MM.1S (cell line): ENCODE results near the gene TSPO2.

ENCODE experiments used
- DNase-seq: peaks from one replicate; pipeline ENCODE4 v3.0.0-alpha.2; 2015
- H2AFZ ChIP-seq: fragments of 300-600 bp; sonication (generic); 2 replicates; pipeline ENCODE4 v1.6.0; 2016; ENCODE audit warnings: antibody characterized with exemption, low read length
- H3F3A ChIP-seq: fragments of 300-600 bp; sonication (generic); 2 replicates; pipeline ENCODE4 v1.6.1; 2016; ENCODE audit warnings: mild to moderate bottlenecking, antibody characterized with exemption, low read length, moderate library complexity, mixed read lengths; ENCODE audit not compliant: insufficient read depth
- H3K27ac ChIP-seq: fragments of 300-600 bp; sonication (generic); 2 replicates; pipeline ENCODE4 v1.5.1; 2016; ENCODE audit warnings: mild to moderate bottlenecking, low read length
- H3K27me3 ChIP-seq: fragments of 300-600 bp; sonication (generic); replicated peaks from 2 replicates; pipeline ENCODE4 v1.6.0; 2016; ENCODE audit warnings: low read length; ENCODE audit not compliant: insufficient read depth
- H3K36me3 ChIP-seq: fragments of 300-600 bp; sonication (generic); replicated peaks from 2 replicates; pipeline ENCODE4 v1.6.1; 2016; ENCODE audit warnings: mild to moderate bottlenecking, low read length, mixed read lengths; ENCODE audit not compliant: insufficient read depth
- H3K4me1 ChIP-seq: fragments of 300-600 bp; sonication (generic); 2 replicates; pipeline ENCODE4 v1.6.1; 2016; ENCODE audit warnings: low read length, mixed read lengths
- H3K4me2 ChIP-seq: fragments of 300-600 bp; sonication (generic); 2 replicates; pipeline ENCODE4 v1.6.0; 2016; ENCODE audit warnings: low read depth, low read length
- H3K4me3 ChIP-seq: fragments of 300-600 bp; sonication (generic); 2 replicates; pipeline ENCODE4 v1.5.1; 2016; ENCODE audit warnings: low read length, mixed read lengths
- H3K79me2 ChIP-seq: fragments of 300-600 bp; sonication (generic); 2 replicates; pipeline ENCODE4 v1.6.1; 2016; ENCODE audit warnings: mixed run types, low read length, mixed read lengths
- H3K9ac ChIP-seq: fragments of 300-600 bp; sonication (generic); 2 replicates; pipeline ENCODE4 v1.6.1; 2016; ENCODE audit warnings: low read length, mixed read lengths
- H3K9me2 ChIP-seq: fragments of 300-600 bp; sonication (generic); replicated peaks from 2 replicates; pipeline ENCODE4 v1.6.1; 2016; ENCODE audit warnings: mild to moderate bottlenecking, low read length, mixed read lengths; ENCODE audit not compliant: insufficient read depth
- H3K9me3 ChIP-seq: fragments of 300-600 bp; sonication (generic); replicated peaks from 2 replicates; pipeline ENCODE4 v1.6.1; 2016; ENCODE audit warnings: mild to moderate bottlenecking, low read length, mixed read lengths; ENCODE audit not compliant: insufficient read depth
- H4K20me1 ChIP-seq: fragments of 300-600 bp; sonication (generic); 2 replicates; pipeline ENCODE4 v1.6.1; 2016; ENCODE audit warnings: mild to moderate bottlenecking, low read length, moderate library complexity, mixed read lengths; ENCODE audit not compliant: insufficient read depth
- CTCF ChIP-seq: fragments of 300-600 bp; sonication (generic); IDR thresholded peaks from 2 replicates; pipeline ENCODE4 v1.5.1; 2016; ENCODE audit warnings: antibody characterized with exemption, low read length, mixed read lengths
- EZH2 ChIP-seq: fragments of 300-600 bp; sonication (generic); optimal IDR thresholded peaks from 2 replicates; pipeline ENCODE3; 2017; ENCODE audit warnings: low read depth, mild to moderate bottlenecking, antibody characterized with exemption, low read length, mixed read lengths
- EZH2phosphoT487 ChIP-seq: fragments of 300-600 bp; sonication (generic); IDR thresholded peaks from 2 replicates; pipeline ENCODE4 v1.6.1; 2018; ENCODE audit warnings: antibody characterized with exemption, low read length

The TSPO2 gene

GRCh38 chr6:41032830-41033229 lies 9.4 kb upstream of the TSPO2 start:
- Histone ChIP-seq H2AFZ (no peak overlapping the region), H3K9me2 (no peaks in the 10 kb centered on the region), H3F3A (no peaks in the 10 kb centered on the region), H3K9ac (no peak overlapping the region), H3K9me3 (no peaks in the 10 kb centered on the region), H3K27me3 (no peaks in the 10 kb centered on the region), H4K20me1 (no peaks in the 10 kb centered on the region), H3K27ac (no peak overlapping the region), H3K4me1 (peaks cover 5% of the 10 kb centered on the region; the same call in 1 of the 2 replicates), H3K36me3 (no peaks in the 10 kb centered on the region), H3K4me2 (no peak overlapping the region), H3K4me3 (no peak overlapping the region), H3K79me2 (no peaks in the 10 kb centered on the region)
- no peak for DNase-seq
- no peak for TF ChIP-seq EZH2phosphoT487
- TF ChIP-seq EZH2 = no peak
- no peak for TF ChIP-seq CTCF

- H3K9me2 ChIP-seq = no peaks in the 10 kb centered on the region
- no peak for DNase-seq
- H3K4me3 ChIP-seq = no peak overlapping the region
These were observed 8.5 kb upstream of the TSPO2 start for GRCh38 chr6:41033776-41034175.

GRCh38 chr6:41036186-41036585 lies 6.1 kb upstream of the TSPO2 start:
- H3K4me2 ChIP-seq = no peak overlapping the region
- H2AFZ ChIP-seq = no peak overlapping the region

More at GRCh38 chr6:41033776-41034175, 8.5 kb upstream of the TSPO2 start:
- H3K27ac ChIP-seq = no peak overlapping the region
- no peaks in the 10 kb centered on the region for H3K79me2 ChIP-seq
- H3K4me2 ChIP-seq = no peak overlapping the region
- no peaks in the 10 kb centered on the region for H3F3A ChIP-seq
- peaks cover under 1% of the 10 kb centered on the region; the same call in 1 of the 2 replicates for H3K4me1 ChIP-seq
- no peaks in the 10 kb centered on the region for H4K20me1 ChIP-seq
- no peak for TF ChIP-seq EZH2
- no peak for TF ChIP-seq EZH2phosphoT487
- TF ChIP-seq CTCF = no peak
- H3K9ac ChIP-seq = no peak overlapping the region
- no peaks in the 10 kb centered on the region for H3K27me3 ChIP-seq
- no peaks in the 10 kb centered on the region for H3K36me3 ChIP-seq
- H2AFZ ChIP-seq = no peak overlapping the region
- H3K9me3 ChIP-seq = no peaks in the 10 kb centered on the region

DNA sequence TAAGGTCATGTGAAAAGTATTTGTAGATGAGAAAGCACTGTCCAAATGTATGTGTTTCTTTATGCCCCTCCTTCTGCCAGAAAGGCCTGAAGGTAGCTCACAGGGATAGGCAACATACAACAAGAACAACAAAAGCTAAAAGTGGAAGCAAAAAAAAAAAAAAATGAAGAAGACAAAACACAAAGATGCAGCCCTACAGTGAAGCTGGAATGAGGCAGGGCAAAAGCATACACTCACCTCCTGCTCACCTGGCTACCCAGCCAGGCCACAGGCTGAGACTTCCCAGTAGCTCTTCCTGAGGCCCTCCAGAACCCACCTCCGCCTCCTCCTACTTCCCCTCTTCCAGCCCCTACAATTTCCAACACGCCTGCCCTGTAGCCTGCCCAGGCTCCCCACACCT lies 5.7 kb upstream of the TSPO2 start:
- Histone ChIP-seq H3K27ac (no peak overlapping the region), H3K27me3 (no peaks in the 10 kb centered on the region), H3K4me1 (no peaks in the 10 kb centered on the region), H3K4me3 (no peak overlapping the region), H3K79me2 (no peaks in the 10 kb centered on the region), H2AFZ (no peak overlapping the region), H3K36me3 (no peaks in the 10 kb centered on the region), H3K9me3 (no peaks in the 10 kb centered on the region), H3K9ac (no peak overlapping the region), H4K20me1 (no peaks in the 10 kb centered on the region), H3K9me2 (no peaks in the 10 kb centered on the region), H3F3A (no peaks in the 10 kb centered on the region), H3K4me2 (no peak overlapping the region)
- TF ChIP-seq CTCF = no peak
- TF ChIP-seq EZH2 = no peak
- no peak for DNase-seq

More at GRCh38 chr6:41036186-41036585, 6.1 kb upstream of the TSPO2 start:
- Histone ChIP-seq H3K27ac (no peak overlapping the region), H3K4me1 (no peaks in the 10 kb centered on the region), H3K4me3 (no peak overlapping the region), H3K9ac (no peak overlapping the region), H4K20me1 (no peaks in the 10 kb centered on the region), H3K79me2 (no peaks in the 10 kb centered on the region), H3F3A (no peaks in the 10 kb centered on the region), H3K9me3 (no peaks in the 10 kb centered on the region), H3K27me3 (no peaks in the 10 kb centered on the region), H3K9me2 (no peaks in the 10 kb centered on the region), H3K36me3 (no peaks in the 10 kb centered on the region)
- DNase-seq = no peak
- no peak for TF ChIP-seq EZH2phosphoT487
